Stimulated activated CD4-positive, alpha-beta T cell treated with anti-CD3 and anti-CD28 coated beads, TNF-alpha, amount 100 ng/mL, for 4 hours (primary cell): ENCODE data around the gene B3GNT4.
"Not testable (repeated sequence)": the region's sequence is repeated elsewhere in the genome, so short reads cannot be mapped to it uniquely, and the experiment has no call there.

Experiments
- DNase-seq, 3 experiments: peaks; one replicate each; pipeline ENCODE4 v3.0.0-alpha.2; 2020; ENCODE audit warnings: low read depth in 3 of 3

The B3GNT4 gene

GRCh38 chr12:122187466-122187865, 16.0 kb upstream of the B3GNT4 start:
- no peak for DNase-seq

GRCh38 chr12:122189626-122190475, 13.7 kb upstream of the B3GNT4 start:
- no peak for DNase-seq

GRCh38 chr12:122190842-122191668, 12.5 kb upstream of the B3GNT4 start:
- DNase-seq: peak; percentile 40 to 49 (median 41)

GRCh38 chr12:122192441-122192840, 11.1 kb upstream of the B3GNT4 start:
- no peak for DNase-seq

- no peak for DNase-seq
Observed at GRCh38 chr12:122194804-122195203, 8.7 kb upstream of the B3GNT4 start.

- no peak for DNase-seq
Observed at GRCh38 chr12:122195405-122195804, 8.1 kb upstream of the B3GNT4 start.

- no peak for DNase-seq
Observed at GRCh38 chr12:122197612-122197966, 5.9 kb upstream of the B3GNT4 start.

GRCh38 chr12:122199484-122200355, 3.8 kb upstream of the B3GNT4 start:
- no peak for DNase-seq

GRCh38 chr12:122200541-122201175, 2.9 kb upstream of the B3GNT4 start:
- DNase-seq: no peak

GRCh38 chr12:122201381-122201780, 2.1 kb upstream of the B3GNT4 start:
- DNase-seq: no peak

GRCh38 chr12:122202017-122202416, 1.5 kb upstream of the B3GNT4 start:
- DNase-seq: no peak

GRCh38 chr12:122202811-122203210, 698 bp upstream of the B3GNT4 start:
- DNase-seq: not testable (repeated sequence)

- no peak for DNase-seq
Observed at GRCh38 chr12:122204167-122205052, 901 bp downstream of the B3GNT4 start.

GRCh38 chr12:122205053-122205925, 1.8 kb downstream of the B3GNT4 start:
- no peak for DNase-seq

GRCh38 chr12:122206111-122206881, 2.8 kb downstream of the B3GNT4 start:
- DNase-seq: no peak

- DNase-seq: no peak
Observed at GRCh38 chr12:122206976-122207375, 3.5 kb downstream of the B3GNT4 start.

GRCh38 chr12:122207391-122207790, 3.9 kb downstream of the B3GNT4 start:
- no peak for DNase-seq

GRCh38 chr12:122208073-122208820, 4.7 kb downstream of the B3GNT4 start:
- no peak for DNase-seq
